ENCODE results near the gene MYLK.
"Not testable (repeated sequence)": the region's sequence is repeated elsewhere in the genome, so short reads cannot be mapped to it uniquely, and the experiment has no call there.

Gene MYLK

GRCh38 chr3:123722021-123722420 lies 162.1 kb downstream of the MYLK start:
- H3K4me3 ChIP-seq (replicated peaks; ENCODE audit: insufficient read depth, low read length), result no peak overlapping the region
- H3K27me3 ChIP-seq (ENCODE audit: insufficient read depth, poor library complexity, severe bottlenecking), result no peaks in the 10 kb centered on the region
- TF ChIP-seq GABPA (IDR thresholded peaks at IDR 0.05; ENCODE audit: low read depth) (no peak), REST (IDR thresholded peaks at IDR 0.05; ENCODE audit: insufficient replicate concordance, low read depth) (no peak), SPI1 (IDR thresholded peaks at IDR 0.05; ENCODE audit: borderline replicate concordance, low read depth) (no peak), CTCF (IDR thresholded peaks at IDR 0.05; ENCODE audit: insufficient read depth, low read length) (no peak), POLR2AphosphoS5 (IDR thresholded peaks at IDR 0.05; ENCODE audit: low read depth) (no peak)
- H3K27ac ChIP-seq (replicated peaks), result no peak overlapping the region
- DNase-seq (ENCODE audit: low read depth in 1 of 2, low spot score in 1 of 2), result no peak

GRCh38 chr3:123721095-123721689 lies 162.9 kb downstream of the MYLK start:
- H3K27ac ChIP-seq (replicated peaks); H3K4me3 ChIP-seq (replicated peaks; ENCODE audit: insufficient read depth, low read length); H3K27me3 ChIP-seq (ENCODE audit: insufficient read depth, poor library complexity, severe bottlenecking); DNase-seq (ENCODE audit: low read depth in 1 of 2, low spot score in 1 of 2): not testable (repeated sequence)

GRCh38 chr3:123720638-123721037 lies 163.5 kb downstream of the MYLK start:
- DNase-seq (ENCODE audit: low read depth in 1 of 2, low spot score in 1 of 2), result no peak
- no peak overlapping the region for H3K27ac ChIP-seq (replicated peaks)
- no peak for TF ChIP-seq SPI1 (IDR thresholded peaks at IDR 0.05; ENCODE audit: borderline replicate concordance, low read depth)
- no peak for TF ChIP-seq GABPA (IDR thresholded peaks at IDR 0.05; ENCODE audit: low read depth)
- no peak for TF ChIP-seq CTCF (IDR thresholded peaks at IDR 0.05; ENCODE audit: insufficient read depth, low read length)
- TF ChIP-seq POLR2AphosphoS5 (IDR thresholded peaks at IDR 0.05; ENCODE audit: low read depth), result no peak
- TF ChIP-seq REST (IDR thresholded peaks at IDR 0.05; ENCODE audit: insufficient replicate concordance, low read depth), result no peak
- H3K4me3 ChIP-seq (replicated peaks; ENCODE audit: insufficient read depth, low read length), result no peak overlapping the region
- H3K27me3 ChIP-seq (ENCODE audit: insufficient read depth, poor library complexity, severe bottlenecking), result no peaks in the 10 kb centered on the region

GRCh38 chr3:123719862-123720453 lies 164.2 kb downstream of the MYLK start:
- no peak overlapping the region for H3K27ac ChIP-seq (replicated peaks)

More at GRCh38 chr3:123719862-123720453, 164.2 kb downstream of the MYLK start:
- TF ChIP-seq SPI1 (IDR thresholded peaks at IDR 0.05; ENCODE audit: borderline replicate concordance, low read depth), result no peak
- no peak for TF ChIP-seq CTCF (IDR thresholded peaks at IDR 0.05; ENCODE audit: insufficient read depth, low read length)
- TF ChIP-seq POLR2AphosphoS5 (IDR thresholded peaks at IDR 0.05; ENCODE audit: low read depth), result no peak
- no peak for TF ChIP-seq GABPA (IDR thresholded peaks at IDR 0.05; ENCODE audit: low read depth)
- no peak for TF ChIP-seq REST (IDR thresholded peaks at IDR 0.05; ENCODE audit: insufficient replicate concordance, low read depth)
- peaks cover 2% of the 10 kb centered on the region for H3K27me3 ChIP-seq (ENCODE audit: insufficient read depth, poor library complexity, severe bottlenecking)
- H3K4me3 ChIP-seq (replicated peaks; ENCODE audit: insufficient read depth, low read length), result no peak overlapping the region
- no peak for DNase-seq (ENCODE audit: low read depth in 1 of 2, low spot score in 1 of 2)

All from HL-60 (cell line).